ENCODE data around the gene PRRC2C. TPM values are rescaled to one million over a fixed set of nuclear protein-coding genes. Genes with fewer than 3 reads are reported as not detected.

The PRRC2C gene
- total RNA-seq, 2 experiments from 2014 or later: 357 to 387 TPM

GRCh38 chr1:171583591-171584201 lies 98.4 kb downstream of the PRRC2C start:
- TF ChIP-seq CTCF (IDR thresholded peaks at IDR 0.05): no peak
- H3K36me3 ChIP-seq (ENCODE audit: insufficient read depth, low read length): peaks cover 90% of the 10 kb centered on the region
- CTCF ChIA-PET: interaction anchor here (1.2 kb wide), 2 partner anchors 17 to 99 kb away, joined by 3 read pairs; no protein-coding TSS in a partner anchor

GRCh38 chr1:171585715-171586114 lies 100.4 kb downstream of the PRRC2C start:
- Histone ChIP-seq H3K4me3 (ENCODE audit: low read length) (no peak overlapping the region), H3K4me1 (ENCODE audit: insufficient read depth, low read length) (no peaks in the 10 kb centered on the region), H3K27me3 (ENCODE audit: control insufficient read depth in 1 of 2, insufficient read depth in 2 of 2, low read length in 2 of 2) (no peaks in the 10 kb centered on the region), H3K36me3 (ENCODE audit: insufficient read depth, low read length) (peaks cover 90% of the 10 kb centered on the region), H3K27ac (ENCODE audit: low read depth in 1 of 2, low read length in 2 of 2) (no peak overlapping the region), H3K9me3 (ENCODE audit: control insufficient read depth in 1 of 2, insufficient read depth in 1 of 2, low read length in 2 of 2) (no peaks in the 10 kb centered on the region)
- intact Hi-C loops (cut with DNase I, micrococcal nuclease): loop anchor here in 1 of 2 experiments (5.0 to 10.0 kb wide), 2 partner anchors 58 to 149 kb away; no protein-coding TSS in a partner anchor
- ChIA-PET CTCF (no interaction called here), POLR2A (no interaction called here)
- H3K36me3 Mint-ChIP-seq (ENCODE audit: low read depth): peaks cover 92% of the 10 kb centered on the region
- no peak for TF ChIP-seq CTCF (IDR thresholded peaks at IDR 0.05)
- ATAC-seq (ENCODE audit: poor library complexity): no peak
- DNase-seq: no peak
- peak overlapping the region; percentile 8 for H3K27ac Mint-ChIP-seq
- peaks cover under 1% of the 10 kb centered on the region for H3K4me1 Mint-ChIP-seq (ENCODE audit: low read depth)
- H3K9me3 Mint-ChIP-seq: no peaks in the 10 kb centered on the region
- no peaks in the 10 kb centered on the region for H3K27me3 Mint-ChIP-seq
- no peak overlapping the region for H3K4me3 Mint-ChIP-seq

More at GRCh38 chr1:171583591-171584201, 98.4 kb downstream of the PRRC2C start:
- H3K27ac ChIP-seq (ENCODE audit: low read depth in 1 of 2, low read length in 2 of 2): no peak overlapping the region
- no peaks in the 10 kb centered on the region for H3K27me3 ChIP-seq (ENCODE audit: control insufficient read depth in 1 of 2, insufficient read depth in 2 of 2, low read length in 2 of 2)
- DNase-seq (no peak), ATAC-seq (ENCODE audit: poor library complexity) (no peak)
- POLR2A ChIA-PET: no interaction called here
- no peaks in the 10 kb centered on the region for H3K9me3 ChIP-seq (ENCODE audit: control insufficient read depth in 1 of 2, insufficient read depth in 1 of 2, low read length in 2 of 2)
- Mint-ChIP-seq H3K27ac (no peak overlapping the region), H3K27me3 (no peaks in the 10 kb centered on the region), H3K4me1 (ENCODE audit: low read depth) (peaks cover 9% of the 10 kb centered on the region), H3K36me3 (ENCODE audit: low read depth) (peaks cover 92% of the 10 kb centered on the region), H3K4me3 (no peak overlapping the region), H3K9me3 (no peaks in the 10 kb centered on the region)
- intact Hi-C loops (cut with DNase I, micrococcal nuclease): loop anchor here in 1 of 2 experiments (5.0 to 10.0 kb wide), 2 partner anchors 46 to 151 kb away; no protein-coding TSS in a partner anchor
- H3K4me1 ChIP-seq (ENCODE audit: insufficient read depth, low read length): no peaks in the 10 kb centered on the region
- H3K4me3 ChIP-seq (ENCODE audit: low read length): no peak overlapping the region

- Mint-ChIP-seq H3K36me3 (ENCODE audit: low read depth) (peaks cover 93% of the 10 kb centered on the region), H3K27me3 (no peaks in the 10 kb centered on the region), H3K4me1 (ENCODE audit: low read depth) (no peaks in the 10 kb centered on the region), H3K9me3 (no peaks in the 10 kb centered on the region), H3K4me3 (no peak overlapping the region), H3K27ac (no peak overlapping the region)
- H3K27me3 ChIP-seq (ENCODE audit: control insufficient read depth in 1 of 2, insufficient read depth in 2 of 2, low read length in 2 of 2): no peaks in the 10 kb centered on the region
- ChIA-PET POLR2A (no interaction called here), CTCF (interaction anchor here (1.5 kb wide), 1 partner anchor 103 kb away, joined by 5 read pairs; the partner anchor contains the start of gene PRRC2C)
- no peaks in the 10 kb centered on the region for H3K9me3 ChIP-seq (ENCODE audit: control insufficient read depth in 1 of 2, insufficient read depth in 1 of 2, low read length in 2 of 2)
- H3K4me1 ChIP-seq (ENCODE audit: insufficient read depth, low read length): no peaks in the 10 kb centered on the region
- H3K36me3 ChIP-seq (ENCODE audit: insufficient read depth, low read length): peaks cover 90% of the 10 kb centered on the region
- ATAC-seq (ENCODE audit: poor library complexity): no peak
- intact Hi-C loops (cut with DNase I, micrococcal nuclease): loop anchor here in 1 of 2 experiments (5.0 to 10.0 kb wide), 2 partner anchors 61 to 147 kb away; no protein-coding TSS in a partner anchor
- H3K27ac ChIP-seq (ENCODE audit: low read depth in 1 of 2, low read length in 2 of 2): no peak overlapping the region
- no peak for TF ChIP-seq CTCF (IDR thresholded peaks at IDR 0.05)
- H3K4me3 ChIP-seq (ENCODE audit: low read length): no peak overlapping the region
- no peak for DNase-seq
Observed at GRCh38 chr1:171588230-171588629, 102.9 kb downstream of the PRRC2C start.

Data from CD4-positive, alpha-beta T cell (primary cell).